ENCODE results near the gene EIF1AD.

Gene EIF1AD

DNA sequence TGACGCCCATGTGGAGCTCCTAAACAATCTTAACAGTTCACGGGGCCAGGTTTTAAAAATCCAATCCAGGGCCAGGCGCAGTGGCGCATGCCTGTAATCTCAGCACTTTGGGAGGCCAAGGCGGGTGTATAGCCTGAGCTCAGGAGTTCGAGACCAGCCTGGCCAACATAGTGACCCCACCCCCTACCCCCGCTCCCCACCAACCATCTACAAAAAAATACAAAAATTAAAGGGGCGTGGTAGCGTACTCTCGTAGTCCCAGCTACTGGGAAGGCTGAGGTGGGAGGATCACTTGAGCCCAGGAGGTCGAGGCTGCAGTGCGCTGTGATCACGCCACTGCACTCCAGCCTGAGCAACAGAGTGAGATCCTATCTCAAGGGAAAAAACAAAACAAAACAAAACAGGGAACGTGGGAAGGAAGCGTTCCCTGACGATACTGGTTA is 41.1 kb downstream of the EIF1AD start (continued):
- no peak for TF ChIP-seq OSR1 (CRISPR knock-in tag; IDR thresholded peaks at IDR 0.05)
- no peak for TF ChIP-seq ZC3H10 (CRISPR knock-in tag; IDR thresholded peaks at IDR 0.05)
- TF ChIP-seq ZNF565 (CRISPR knock-in tag; conservative IDR thresholded peaks at IDR 0.05; ENCODE audit: low read depth), result no peak
- TF ChIP-seq ESRRG (CRISPR knock-in tag; IDR thresholded peaks at IDR 0.05), result no peak
- no peak for TF ChIP-seq TOX (CRISPR knock-in tag; IDR thresholded peaks at IDR 0.05; ENCODE audit: borderline replicate concordance)
- no peak for TF ChIP-seq CSDC2 (CRISPR knock-in tag; IDR thresholded peaks at IDR 0.05)
- TF ChIP-seq ZNF8 (CRISPR knock-in tag; IDR thresholded peaks at IDR 0.05), result no peak
- TF ChIP-seq, protein P1, sequence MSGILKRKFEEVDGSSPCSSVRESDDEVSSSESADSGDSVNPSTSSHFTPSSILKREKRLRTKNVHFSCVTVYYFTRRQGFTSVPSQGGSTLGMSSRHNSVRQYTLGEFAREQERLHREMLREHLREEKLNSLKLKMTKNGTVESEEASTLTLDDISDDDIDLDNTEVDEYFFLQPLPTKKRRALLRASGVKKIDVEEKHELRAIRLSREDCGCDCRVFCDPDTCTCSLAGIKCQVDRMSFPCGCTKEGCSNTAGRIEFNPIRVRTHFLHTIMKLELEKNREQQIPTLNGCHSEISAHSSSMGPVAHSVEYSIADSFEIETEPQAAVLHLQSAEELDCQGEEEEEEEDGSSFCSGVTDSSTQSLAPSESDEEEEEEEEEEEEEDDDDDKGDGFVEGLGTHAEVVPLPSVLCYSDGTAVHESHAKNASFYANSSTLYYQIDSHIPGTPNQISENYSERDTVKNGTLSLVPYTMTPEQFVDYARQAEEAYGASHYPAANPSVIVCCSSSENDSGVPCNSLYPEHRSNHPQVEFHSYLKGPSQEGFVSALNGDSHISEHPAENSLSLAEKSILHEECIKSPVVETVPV (CRISPR knock-in tag; IDR thresholded peaks at IDR 0.05), result no peak
- no peak for TF ChIP-seq BACH2 (CRISPR knock-in tag; IDR thresholded peaks at IDR 0.05; ENCODE audit: borderline replicate concordance)
- TF ChIP-seq RARB (CRISPR knock-in tag; IDR thresholded peaks at IDR 0.05), result no peak
- TF ChIP-seq TCF4 (CRISPR knock-in tag; IDR thresholded peaks at IDR 0.05; ENCODE audit: borderline replicate concordance), result no peak

DNA sequence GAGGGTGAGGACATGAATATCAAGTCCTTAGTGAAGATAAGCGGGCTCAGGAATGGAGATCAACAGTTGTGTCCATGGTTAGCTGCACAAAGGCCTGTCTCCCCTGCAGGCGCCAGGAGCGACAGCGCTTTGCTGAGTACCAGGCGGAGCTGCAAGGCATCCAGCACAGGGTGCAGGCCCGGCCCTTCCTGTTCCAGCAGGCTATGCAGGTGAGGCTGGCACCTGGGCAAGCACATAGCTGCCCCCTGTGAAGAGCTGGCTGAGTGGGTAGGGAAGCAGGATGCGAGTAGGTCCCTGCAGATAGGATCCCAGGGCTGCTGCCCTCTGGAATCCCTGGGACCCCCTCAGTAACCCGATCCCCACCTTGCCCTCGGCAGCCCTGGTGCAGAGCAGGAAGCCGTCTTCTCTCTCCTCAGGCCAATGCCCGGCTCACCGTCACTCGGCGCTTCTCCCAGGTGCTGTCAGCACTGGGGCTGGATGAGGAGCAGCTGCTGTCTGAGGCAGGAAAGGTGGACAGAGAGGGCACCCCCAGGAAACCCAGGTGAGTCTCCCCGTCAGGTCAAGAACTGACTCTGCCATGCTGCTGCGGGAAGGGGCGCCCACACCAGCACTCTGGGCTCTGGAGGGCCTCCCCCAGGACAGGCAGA is 43.1 kb downstream of the EIF1AD start:
- no peak for ATAC-seq
- TF ChIP-seq, protein P2, sequence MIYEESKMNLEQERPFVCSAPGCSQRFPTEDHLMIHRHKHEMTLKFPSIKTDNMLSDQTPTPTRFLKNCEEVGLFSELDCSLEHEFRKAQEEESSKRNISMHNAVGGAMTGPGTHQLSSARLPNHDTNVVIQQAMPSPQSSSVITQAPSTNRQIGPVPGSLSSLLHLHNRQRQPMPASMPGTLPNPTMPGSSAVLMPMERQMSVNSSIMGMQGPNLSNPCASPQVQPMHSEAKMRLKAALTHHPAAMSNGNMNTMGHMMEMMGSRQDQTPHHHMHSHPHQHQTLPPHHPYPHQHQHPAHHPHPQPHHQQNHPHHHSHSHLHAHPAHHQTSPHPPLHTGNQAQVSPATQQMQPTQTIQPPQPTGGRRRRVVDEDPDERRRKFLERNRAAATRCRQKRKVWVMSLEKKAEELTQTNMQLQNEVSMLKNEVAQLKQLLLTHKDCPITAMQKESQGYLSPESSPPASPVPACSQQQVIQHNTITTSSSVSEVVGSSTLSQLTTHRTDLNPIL (CRISPR knock-in tag; IDR thresholded peaks at IDR 0.05; ENCODE audit: low read depth), result no peak
- TF ChIP-seq TCF4 (CRISPR knock-in tag; IDR thresholded peaks at IDR 0.05; ENCODE audit: borderline replicate concordance), result no peak
- TF ChIP-seq ZNF565 (CRISPR knock-in tag; conservative IDR thresholded peaks at IDR 0.05; ENCODE audit: low read depth), result no peak
- TF ChIP-seq CSDC2 (CRISPR knock-in tag; IDR thresholded peaks at IDR 0.05), result no peak
- no peak for TF ChIP-seq ZFP30 (CRISPR knock-in tag; IDR thresholded peaks at IDR 0.05)
- TF ChIP-seq ESRRG (CRISPR knock-in tag; IDR thresholded peaks at IDR 0.05), result no peak
- TF ChIP-seq, protein P3, sequence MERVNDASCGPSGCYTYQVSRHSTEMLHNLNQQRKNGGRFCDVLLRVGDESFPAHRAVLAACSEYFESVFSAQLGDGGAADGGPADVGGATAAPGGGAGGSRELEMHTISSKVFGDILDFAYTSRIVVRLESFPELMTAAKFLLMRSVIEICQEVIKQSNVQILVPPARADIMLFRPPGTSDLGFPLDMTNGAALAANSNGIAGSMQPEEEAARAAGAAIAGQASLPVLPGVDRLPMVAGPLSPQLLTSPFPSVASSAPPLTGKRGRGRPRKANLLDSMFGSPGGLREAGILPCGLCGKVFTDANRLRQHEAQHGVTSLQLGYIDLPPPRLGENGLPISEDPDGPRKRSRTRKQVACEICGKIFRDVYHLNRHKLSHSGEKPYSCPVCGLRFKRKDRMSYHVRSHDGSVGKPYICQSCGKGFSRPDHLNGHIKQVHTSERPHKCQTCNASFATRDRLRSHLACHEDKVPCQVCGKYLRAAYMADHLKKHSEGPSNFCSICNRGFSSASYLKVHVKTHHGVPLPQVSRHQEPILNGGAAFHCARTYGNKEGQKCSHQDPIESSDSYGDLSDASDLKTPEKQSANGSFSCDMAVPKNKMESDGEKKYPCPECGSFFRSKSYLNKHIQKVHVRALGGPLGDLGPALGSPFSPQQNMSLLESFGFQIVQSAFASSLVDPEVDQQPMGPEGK (CRISPR knock-in tag; IDR thresholded peaks at IDR 0.05; ENCODE audit: borderline replicate concordance), result no peak
- TF ChIP-seq ISL1 (CRISPR knock-in tag; IDR thresholded peaks at IDR 0.05), result no peak

DNA sequence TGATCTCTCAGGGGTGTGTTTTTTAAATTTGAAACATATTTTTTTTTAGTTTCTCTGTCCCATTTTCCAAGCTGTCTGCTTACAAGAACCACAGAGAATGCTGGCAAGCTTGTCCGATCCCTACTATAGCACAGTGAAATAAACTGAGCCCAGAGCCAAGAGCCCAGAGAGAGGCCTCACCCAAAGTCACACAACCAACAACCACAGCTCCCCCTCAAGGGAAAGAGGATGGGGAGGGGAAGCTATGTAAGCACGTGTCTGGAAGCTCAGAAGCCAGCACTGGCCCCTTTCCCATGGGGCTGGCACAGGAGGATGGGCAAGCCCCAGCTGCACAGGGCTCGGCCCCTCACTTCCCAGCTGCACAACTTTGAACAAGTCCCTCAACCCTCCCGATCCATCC is 43.7 kb downstream of the EIF1AD start:
- TF ChIP-seq BACH2 (CRISPR knock-in tag; IDR thresholded peaks at IDR 0.05; ENCODE audit: borderline replicate concordance) (no peak), SNAI2 (CRISPR knock-in tag; IDR thresholded peaks at IDR 0.05) (no peak), ZNF565 (CRISPR knock-in tag; conservative IDR thresholded peaks at IDR 0.05; ENCODE audit: low read depth) (no peak), TCF4 (CRISPR knock-in tag; IDR thresholded peaks at IDR 0.05; ENCODE audit: borderline replicate concordance) (no peak), ZNF70 (CRISPR knock-in tag; IDR thresholded peaks at IDR 0.05) (no peak), RARB (CRISPR knock-in tag; IDR thresholded peaks at IDR 0.05) (no peak), ZFP30 (CRISPR knock-in tag; IDR thresholded peaks at IDR 0.05) (no peak), ZFP3 (CRISPR knock-in tag; IDR thresholded peaks at IDR 0.05) (no peak)
- TF ChIP-seq, protein P1 (CRISPR knock-in tag; IDR thresholded peaks at IDR 0.05), result no peak
- ATAC-seq, result no peak

DNA sequence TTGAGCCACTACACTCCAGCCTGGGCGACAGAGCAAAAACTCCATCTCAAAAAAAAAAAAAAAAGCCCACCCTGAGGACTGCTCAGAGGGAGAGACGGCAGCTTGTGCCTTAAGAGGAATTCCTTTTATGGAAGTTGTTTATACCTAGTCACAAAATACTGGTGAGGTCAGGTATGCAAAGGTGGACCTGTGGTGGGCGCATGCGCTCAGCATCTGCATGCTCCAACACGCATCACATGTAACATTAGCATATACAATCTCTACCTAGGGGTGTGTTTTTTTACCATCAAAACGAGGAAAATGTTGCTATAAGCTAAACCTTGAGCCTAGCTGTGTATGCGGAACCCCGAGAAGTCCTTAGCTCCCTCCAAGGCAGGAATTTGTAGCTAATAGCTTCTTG is 47.2 kb downstream of the EIF1AD start:
- ATAC-seq, result no peak
- TF ChIP-seq, protein P4, sequence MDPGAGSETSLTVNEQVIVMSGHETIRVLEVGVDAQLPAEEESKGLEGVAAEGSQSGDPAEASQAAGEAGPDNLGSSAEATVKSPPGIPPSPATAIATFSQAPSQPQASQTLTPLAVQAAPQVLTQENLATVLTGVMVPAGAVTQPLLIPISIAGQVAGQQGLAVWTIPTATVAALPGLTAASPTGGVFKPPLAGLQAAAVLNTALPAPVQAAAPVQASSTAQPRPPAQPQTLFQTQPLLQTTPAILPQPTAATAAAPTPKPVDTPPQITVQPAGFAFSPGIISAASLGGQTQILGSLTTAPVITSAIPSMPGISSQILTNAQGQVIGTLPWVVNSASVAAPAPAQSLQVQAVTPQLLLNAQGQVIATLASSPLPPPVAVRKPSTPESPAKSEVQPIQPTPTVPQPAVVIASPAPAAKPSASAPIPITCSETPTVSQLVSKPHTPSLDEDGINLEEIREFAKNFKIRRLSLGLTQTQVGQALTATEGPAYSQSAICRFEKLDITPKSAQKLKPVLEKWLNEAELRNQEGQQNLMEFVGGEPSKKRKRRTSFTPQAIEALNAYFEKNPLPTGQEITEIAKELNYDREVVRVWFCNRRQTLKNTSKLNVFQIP (CRISPR knock-in tag; IDR thresholded peaks at IDR 0.05; ENCODE audit: borderline replicate concordance, low read depth), result no peak
- TF ChIP-seq SNAI2 (CRISPR knock-in tag; IDR thresholded peaks at IDR 0.05), result no peak
- TF ChIP-seq, protein P5, sequence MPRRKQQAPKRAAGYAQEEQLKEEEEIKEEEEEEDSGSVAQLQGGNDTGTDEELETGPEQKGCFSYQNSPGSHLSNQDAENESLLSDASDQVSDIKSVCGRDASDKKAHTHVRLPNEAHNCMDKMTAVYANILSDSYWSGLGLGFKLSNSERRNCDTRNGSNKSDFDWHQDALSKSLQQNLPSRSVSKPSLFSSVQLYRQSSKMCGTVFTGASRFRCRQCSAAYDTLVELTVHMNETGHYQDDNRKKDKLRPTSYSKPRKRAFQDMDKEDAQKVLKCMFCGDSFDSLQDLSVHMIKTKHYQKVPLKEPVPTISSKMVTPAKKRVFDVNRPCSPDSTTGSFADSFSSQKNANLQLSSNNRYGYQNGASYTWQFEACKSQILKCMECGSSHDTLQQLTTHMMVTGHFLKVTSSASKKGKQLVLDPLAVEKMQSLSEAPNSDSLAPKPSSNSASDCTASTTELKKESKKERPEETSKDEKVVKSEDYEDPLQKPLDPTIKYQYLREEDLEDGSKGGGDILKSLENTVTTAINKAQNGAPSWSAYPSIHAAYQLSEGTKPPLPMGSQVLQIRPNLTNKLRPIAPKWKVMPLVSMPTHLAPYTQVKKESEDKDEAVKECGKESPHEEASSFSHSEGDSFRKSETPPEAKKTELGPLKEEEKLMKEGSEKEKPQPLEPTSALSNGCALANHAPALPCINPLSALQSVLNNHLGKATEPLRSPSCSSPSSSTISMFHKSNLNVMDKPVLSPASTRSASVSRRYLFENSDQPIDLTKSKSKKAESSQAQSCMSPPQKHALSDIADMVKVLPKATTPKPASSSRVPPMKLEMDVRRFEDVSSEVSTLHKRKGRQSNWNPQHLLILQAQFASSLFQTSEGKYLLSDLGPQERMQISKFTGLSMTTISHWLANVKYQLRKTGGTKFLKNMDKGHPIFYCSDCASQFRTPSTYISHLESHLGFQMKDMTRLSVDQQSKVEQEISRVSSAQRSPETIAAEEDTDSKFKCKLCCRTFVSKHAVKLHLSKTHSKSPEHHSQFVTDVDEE (CRISPR knock-in tag; IDR thresholded peaks at IDR 0.05), result no peak
- TF ChIP-seq ZFP30 (CRISPR knock-in tag; IDR thresholded peaks at IDR 0.05), result no peak
- TF ChIP-seq ZC3H10 (CRISPR knock-in tag; IDR thresholded peaks at IDR 0.05), result no peak
- TF ChIP-seq, protein P3 (CRISPR knock-in tag; IDR thresholded peaks at IDR 0.05; ENCODE audit: borderline replicate concordance), result no peak
- no peak for TF ChIP-seq ZNF8 (CRISPR knock-in tag; IDR thresholded peaks at IDR 0.05)
- TF ChIP-seq ESRRG (CRISPR knock-in tag; IDR thresholded peaks at IDR 0.05), result no peak

Measured in SK-N-SH treated with all-trans-retinoic acid at 6 μM for 48 hours (cell line).